ENCODE measurements around the gene OBSL1. TPM values are rescaled to one million over a fixed set of nuclear protein-coding genes. Genes with fewer than 3 reads are reported as not detected.
A peak's percentile ranks its signal among the peaks of the same experiment; 100 is the strongest.

Gene OBSL1
- total and polyA plus RNA-seq, 2 donors (not counting 1 experiment from before 2014, with no cell fraction given) = not detected

DNA sequence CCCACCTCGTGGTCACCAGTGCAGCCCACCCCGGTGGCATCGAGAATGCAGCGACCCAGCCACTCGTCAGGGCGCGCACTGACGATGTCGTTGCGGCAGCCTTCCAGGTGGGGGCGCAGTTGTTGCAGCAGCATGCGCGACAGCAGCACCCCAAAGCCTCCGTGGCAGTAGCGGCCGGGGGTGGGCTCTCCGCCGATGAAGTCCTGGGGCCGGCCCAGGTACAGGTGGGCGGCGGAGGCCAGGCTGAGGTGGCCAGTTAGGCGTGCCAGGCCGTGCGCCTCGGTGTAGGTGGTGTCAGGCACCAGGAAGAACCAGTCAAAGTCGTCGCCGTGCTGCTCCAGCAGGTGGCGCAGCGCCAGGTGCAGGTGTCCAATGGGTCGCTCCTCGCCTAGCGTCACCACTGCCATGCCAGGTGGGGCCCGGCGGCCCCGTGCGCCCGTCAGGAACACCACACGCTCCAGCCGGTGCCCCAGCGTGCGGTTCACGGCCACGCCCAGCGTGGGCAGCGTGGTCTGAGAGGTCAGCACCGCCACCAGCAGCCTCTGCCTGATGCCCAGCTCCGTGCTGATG is 29.6 kb downstream of the OBSL1 start:
- H3K9ac ChIP-seq (ENCODE audit: low read length) = peak overlapping the region; percentile 39
- CTCF ChIA-PET = interaction anchor here (0.6 to 3.5 kb wide), 14 partner anchors 8 to 148 kb away, joined by 3 to 29 read pairs (median 3); no protein-coding TSS in a partner anchor
- Mint-ChIP-seq H3K27ac (no peak overlapping the region), H3K4me3 (peak overlapping the region; percentile 57), H3K27me3 (peaks cover 26% of the 10 kb centered on the region), H3K4me1 (peaks cover 24% of the 10 kb centered on the region), H3K9me3 (ENCODE audit: insufficient read depth) (no peaks in the 10 kb centered on the region)
- peaks cover 29 to 31% of the 10 kb centered on the region in 2 donors for H3K4me1 ChIP-seq (ENCODE audit: control insufficient read depth in 2 of 2, insufficient read depth in 2 of 2, low read length in 2 of 2)
- H4K20me1 ChIP-seq (ENCODE audit: control insufficient read depth, insufficient read depth, low read length, poor library complexity, severe bottlenecking) = no peaks in the 10 kb centered on the region
- no peak overlapping the region for H3K27ac ChIP-seq (ENCODE audit: low read length in 2 of 2)
- intact Hi-C loops (cut with micrococcal nuclease) = loop anchor here (1.0 to 2.0 kb wide), 2 partner anchors 101 to 381 kb away; partner anchors contain the start of gene NHEJ1
- ATAC-seq (ENCODE audit: low read depth) (peak; percentile 28), DNase-seq (peak; percentile 92)
- peak overlapping the region in 4 of 5 experiments; percentile 25 to 53 (median 42) for H3K4me3 ChIP-seq (ENCODE audit: control extremely low read depth in 1 of 5, extremely low read depth in 1 of 5, insufficient read depth in 1 of 5, low read depth in 2 of 5, low read length in 4 of 5)
- peaks cover 0 to 86% (median 21%) of the 10 kb centered on the region in 4 experiments for H3K27me3 ChIP-seq (replicated peaks in 1 of 4; ENCODE audit: control extremely low read depth in 1 of 4, control insufficient read depth in 3 of 4, insufficient read depth in 4 of 4, low read length in 3 of 4)
- 1% methylated on average over 48 of the region's 48 CpGs for WGBS (ENCODE audit: insufficient coverage)
- H3K9me3 ChIP-seq (ENCODE audit: control extremely low read depth in 1 of 3, control insufficient read depth in 2 of 3, insufficient read depth in 1 of 3, low read length in 2 of 3) = peaks cover 0 to 22% (median 0%) of the 10 kb centered on the region in 3 donors
- no peak for TF ChIP-seq EZH2 (IDR thresholded peaks at IDR 0.05; ENCODE audit: borderline replicate concordance, insufficient read depth, low read depth, low read length, poor library complexity, severe bottlenecking)
- TF ChIP-seq, protein P1, sequence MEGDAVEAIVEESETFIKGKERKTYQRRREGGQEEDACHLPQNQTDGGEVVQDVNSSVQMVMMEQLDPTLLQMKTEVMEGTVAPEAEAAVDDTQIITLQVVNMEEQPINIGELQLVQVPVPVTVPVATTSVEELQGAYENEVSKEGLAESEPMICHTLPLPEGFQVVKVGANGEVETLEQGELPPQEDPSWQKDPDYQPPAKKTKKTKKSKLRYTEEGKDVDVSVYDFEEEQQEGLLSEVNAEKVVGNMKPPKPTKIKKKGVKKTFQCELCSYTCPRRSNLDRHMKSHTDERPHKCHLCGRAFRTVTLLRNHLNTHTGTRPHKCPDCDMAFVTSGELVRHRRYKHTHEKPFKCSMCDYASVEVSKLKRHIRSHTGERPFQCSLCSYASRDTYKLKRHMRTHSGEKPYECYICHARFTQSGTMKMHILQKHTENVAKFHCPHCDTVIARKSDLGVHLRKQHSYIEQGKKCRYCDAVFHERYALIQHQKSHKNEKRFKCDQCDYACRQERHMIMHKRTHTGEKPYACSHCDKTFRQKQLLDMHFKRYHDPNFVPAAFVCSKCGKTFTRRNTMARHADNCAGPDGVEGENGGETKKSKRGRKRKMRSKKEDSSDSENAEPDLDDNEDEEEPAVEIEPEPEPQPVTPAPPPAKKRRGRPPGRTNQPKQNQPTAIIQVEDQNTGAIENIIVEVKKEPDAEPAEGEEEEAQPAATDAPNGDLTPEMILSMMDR (IDR thresholded peaks at IDR 0.05) = peak; percentile 100
- POLR2A ChIA-PET = no interaction called here
- H3K4me2 ChIP-seq (replicated peaks; ENCODE audit: low read depth, low read length, poor library complexity, severe bottlenecking) = peak overlapping the region; percentile 98
- H3K36me3 ChIP-seq (replicated peaks in 1 of 2; ENCODE audit: control extremely low read depth in 1 of 2, control insufficient read depth in 1 of 2, extremely low read depth in 1 of 2, insufficient read depth in 2 of 2, low read length in 1 of 2) = no peaks in the 10 kb centered on the region
- H2AFZ ChIP-seq (ENCODE audit: insufficient read depth, low read depth, low read length, poor library complexity, severe bottlenecking) = peak overlapping the region; percentile 70
- H3K79me2 ChIP-seq (ENCODE audit: control insufficient read depth, insufficient read depth, low read length) = no peaks in the 10 kb centered on the region
